Measurements from ENCODE around the gene GIT2.
"Not testable (repeated sequence)": the region's sequence is repeated elsewhere in the genome, so short reads cannot be mapped to it uniquely, and the experiment has no call there.

The GIT2 gene

DNA sequence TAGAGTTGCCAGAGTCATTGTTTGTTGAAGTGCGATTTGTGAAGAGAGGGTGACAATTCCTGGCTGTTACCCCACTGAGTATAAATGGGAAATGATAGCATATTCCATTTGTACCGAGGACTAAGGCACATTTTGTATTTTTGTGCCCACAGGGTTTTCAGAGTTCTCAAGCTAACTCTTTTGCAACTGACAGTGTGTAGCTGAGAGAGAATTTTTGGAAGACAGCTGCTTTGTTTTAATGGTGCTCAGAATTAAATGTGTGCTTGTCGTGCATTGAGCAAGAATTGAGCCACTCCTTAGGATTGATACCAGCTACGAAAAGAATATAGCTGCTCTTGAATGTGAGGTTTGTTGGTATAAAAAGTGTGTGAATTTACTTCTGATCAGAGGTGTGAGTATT lies 24.8 kb upstream of the GIT2 start:
- FAIRE-seq, result no peak

DNA sequence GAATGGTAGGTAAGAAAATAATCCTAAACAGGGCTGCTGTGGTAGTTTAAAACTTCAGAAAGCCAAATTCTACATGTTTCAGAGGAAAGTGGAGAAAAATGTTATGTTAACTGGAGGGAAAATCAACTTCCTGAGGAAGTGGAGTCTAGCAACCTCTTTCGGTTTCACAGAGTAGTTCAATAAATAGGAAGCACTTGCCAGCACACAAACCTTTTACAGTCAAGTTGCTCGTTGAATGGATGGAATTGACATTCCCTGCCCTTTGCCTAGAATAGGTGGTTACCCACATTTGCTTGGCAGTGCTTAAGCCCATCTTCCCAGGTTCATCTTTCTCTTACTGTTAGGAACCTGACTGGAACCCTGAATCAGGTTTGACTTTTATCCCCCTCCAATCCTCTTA lies 19.0 kb upstream of the GIT2 start:
- TF ChIP-seq TAF1 (IDR thresholded peaks at IDR 0.05; ENCODE audit: borderline replicate concordance, low read depth, low read length) (no peak), POLR2AphosphoS5 (IDR thresholded peaks at IDR 0.05; ENCODE audit: low read depth, low read length) (no peak), POLR2A (IDR thresholded peaks at IDR 0.05; ENCODE audit: low read depth, low read length) (no peak)
- DNase-seq (ENCODE audit: insufficient read length), result no peak
- no peak for FAIRE-seq

More for the DNA sequence above, 24.8 kb upstream of the GIT2 start:
- no peak for DNase-seq (ENCODE audit: insufficient read length)
- TF ChIP-seq TAF1 (IDR thresholded peaks at IDR 0.05; ENCODE audit: borderline replicate concordance, low read depth, low read length) (no peak), POLR2A (IDR thresholded peaks at IDR 0.05; ENCODE audit: low read depth, low read length) (no peak), POLR2AphosphoS5 (IDR thresholded peaks at IDR 0.05; ENCODE audit: low read depth, low read length) (no peak)

DNA sequence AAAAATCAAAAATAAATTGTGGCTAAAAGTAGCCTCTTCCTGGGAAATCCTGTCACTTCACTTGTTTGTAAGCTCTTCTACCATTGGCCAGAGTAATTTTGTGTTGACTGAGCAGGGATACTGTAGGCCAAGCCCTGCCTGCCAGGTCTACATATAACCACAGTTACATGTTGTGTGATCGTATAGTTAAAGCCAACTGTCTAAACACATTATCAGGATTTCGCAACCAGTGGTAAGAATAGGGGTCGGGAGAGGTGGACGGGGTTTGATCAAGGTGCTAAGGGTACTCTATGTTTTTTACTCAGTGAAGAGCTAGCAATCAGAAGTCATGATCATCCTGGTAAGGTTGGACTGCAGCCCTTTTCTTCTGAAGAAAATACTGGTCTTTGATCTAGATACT lies 16.5 kb upstream of the GIT2 start:
- no peak for TF ChIP-seq TAF1 (IDR thresholded peaks at IDR 0.05; ENCODE audit: borderline replicate concordance, low read depth, low read length)
- no peak for TF ChIP-seq POLR2A (IDR thresholded peaks at IDR 0.05; ENCODE audit: low read depth, low read length)
- no peak for TF ChIP-seq POLR2AphosphoS5 (IDR thresholded peaks at IDR 0.05; ENCODE audit: low read depth, low read length)
- FAIRE-seq, result no peak
- no peak for DNase-seq (ENCODE audit: insufficient read length)

GRCh38 chr12:110012137-110012536 lies 16.0 kb upstream of the GIT2 start:
- DNase-seq (ENCODE audit: insufficient read length), result no peak
- peak; percentile 86 for FAIRE-seq
- no peak for TF ChIP-seq POLR2A (IDR thresholded peaks at IDR 0.05; ENCODE audit: low read depth, low read length)
- no peak for TF ChIP-seq POLR2AphosphoS5 (IDR thresholded peaks at IDR 0.05; ENCODE audit: low read depth, low read length)
- TF ChIP-seq TAF1 (IDR thresholded peaks at IDR 0.05; ENCODE audit: borderline replicate concordance, low read depth, low read length), result no peak

DNA sequence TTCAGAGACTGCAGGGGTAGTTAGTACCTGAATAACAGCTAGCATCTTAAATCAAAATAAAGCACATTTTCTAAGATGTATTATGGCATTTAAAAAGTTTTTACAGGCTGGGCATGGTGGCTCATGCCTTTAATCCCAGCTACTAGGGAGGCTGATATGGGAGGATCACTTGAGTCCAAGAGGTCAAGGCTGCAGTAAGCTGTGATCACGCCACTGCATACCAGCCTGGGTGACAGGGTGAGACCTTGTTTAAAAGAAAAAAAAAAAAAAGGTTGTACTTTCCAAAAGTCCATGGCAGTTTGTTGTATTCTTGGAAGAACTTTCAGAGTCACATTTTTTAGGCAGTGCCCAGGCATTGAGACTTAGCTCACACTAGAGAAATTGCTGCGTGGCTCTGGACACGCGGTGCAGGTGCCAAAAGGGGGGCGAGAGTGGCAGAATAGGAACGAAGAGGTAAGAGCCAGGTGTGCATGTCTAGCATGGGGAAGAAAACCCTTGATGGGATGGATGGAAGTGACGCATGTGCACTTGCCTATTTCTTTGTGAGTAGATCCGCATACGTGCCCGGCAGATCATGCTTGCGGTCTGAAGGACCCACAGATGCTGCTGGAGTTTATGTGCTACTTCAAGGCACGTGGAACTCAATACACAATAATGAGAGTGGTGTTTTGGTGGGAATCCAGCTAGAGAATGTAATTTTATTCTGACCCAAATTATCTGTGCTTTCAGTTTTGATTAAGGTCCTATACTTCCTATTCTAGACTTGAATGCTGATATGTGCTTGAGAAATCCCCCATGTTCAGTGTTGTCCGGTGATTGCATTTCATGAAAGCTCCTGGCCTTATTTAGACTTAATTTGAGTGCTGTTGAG lies 14.9 kb upstream of the GIT2 start:
- 0 out of 2 replicates have a peak, but pooled peaks have one; percentile 31 for TF ChIP-seq POLR2AphosphoS5 (IDR thresholded peaks at IDR 0.05; ENCODE audit: low read depth, low read length)
- TF ChIP-seq POLR2A (IDR thresholded peaks at IDR 0.05; ENCODE audit: low read depth, low read length), result peak; percentile 54
- TF ChIP-seq TAF1 (IDR thresholded peaks at IDR 0.05; ENCODE audit: borderline replicate concordance, low read depth, low read length), result no peak
- DNase-seq (ENCODE audit: insufficient read length), result no peak
- FAIRE-seq, result peak; percentile 69

DNA sequence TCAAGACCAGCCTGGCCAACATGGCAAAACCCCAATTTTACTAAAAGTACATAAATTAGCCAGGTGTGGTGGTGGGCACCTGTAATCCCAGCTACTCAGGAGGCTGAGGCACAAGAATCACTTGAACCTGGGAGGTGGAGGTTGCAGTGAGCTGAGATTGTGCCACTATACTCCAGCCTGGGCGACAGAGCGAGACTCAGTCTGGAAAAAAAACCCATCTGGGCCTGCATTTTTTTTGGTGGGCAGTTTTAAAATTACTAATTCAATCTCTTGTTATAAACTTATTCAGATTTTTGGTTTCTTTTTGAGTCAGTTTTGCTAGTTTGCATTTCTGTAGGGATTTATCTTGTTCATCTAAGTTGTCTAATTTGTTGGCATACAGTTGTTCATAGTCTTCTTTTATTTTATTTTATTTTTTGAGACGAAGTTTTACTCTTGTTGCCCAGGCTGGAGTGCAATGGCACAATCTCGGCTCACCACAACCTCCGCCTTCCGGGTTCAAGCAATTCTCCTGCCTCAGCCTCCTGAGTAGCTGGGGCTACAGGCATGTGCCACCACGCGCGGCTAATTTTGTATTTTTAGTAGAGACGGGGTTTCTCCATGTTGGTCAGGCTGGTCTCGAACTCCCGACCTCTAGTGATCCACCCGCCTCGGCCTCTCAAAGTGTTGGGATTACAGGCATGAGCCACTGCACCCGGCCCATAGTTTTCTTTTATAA lies 12.7 kb upstream of the GIT2 start:
- not testable (repeated sequence) for DNase-seq (ENCODE audit: insufficient read length); FAIRE-seq

GRCh38 chr12:110007881-110008280 lies 11.7 kb upstream of the GIT2 start:
- FAIRE-seq, result no peak
- TF ChIP-seq POLR2A (IDR thresholded peaks at IDR 0.05; ENCODE audit: low read depth, low read length) (no peak), POLR2AphosphoS5 (IDR thresholded peaks at IDR 0.05; ENCODE audit: low read depth, low read length) (no peak), TAF1 (IDR thresholded peaks at IDR 0.05; ENCODE audit: borderline replicate concordance, low read depth, low read length) (no peak)
- DNase-seq (ENCODE audit: insufficient read length), result no peak

DNA sequence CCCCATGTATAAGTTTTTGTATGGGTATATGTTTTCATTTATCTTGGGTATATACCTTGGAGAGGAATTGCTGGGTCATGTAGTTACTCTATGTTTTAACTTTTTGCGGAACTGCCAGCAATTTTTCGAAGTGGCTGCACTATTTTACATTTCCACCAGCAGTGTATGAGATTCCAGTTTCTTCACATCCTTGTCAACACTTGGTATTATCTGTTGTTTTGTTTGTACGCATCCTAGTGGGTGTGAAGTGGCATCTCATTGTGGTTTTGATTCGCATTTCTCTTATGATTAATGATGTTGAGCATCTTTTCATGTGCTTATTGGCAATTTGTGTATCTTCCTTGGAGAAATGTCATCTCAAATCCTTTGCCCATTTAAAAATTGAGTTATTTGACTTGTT lies 9.9 kb upstream of the GIT2 start:
- FAIRE-seq (no peak), DNase-seq (ENCODE audit: insufficient read length) (no peak)
- TF ChIP-seq POLR2AphosphoS5 (IDR thresholded peaks at IDR 0.05; ENCODE audit: low read depth, low read length), result no peak
- TF ChIP-seq POLR2A (IDR thresholded peaks at IDR 0.05; ENCODE audit: low read depth, low read length), result no peak
- TF ChIP-seq TAF1 (IDR thresholded peaks at IDR 0.05; ENCODE audit: borderline replicate concordance, low read depth, low read length), result no peak

GRCh38 chr12:110005319-110005973 lies 9.3 kb upstream of the GIT2 start:
- TF ChIP-seq POLR2A (IDR thresholded peaks at IDR 0.05; ENCODE audit: low read depth, low read length) (no peak), POLR2AphosphoS5 (IDR thresholded peaks at IDR 0.05; ENCODE audit: low read depth, low read length) (no peak), TAF1 (IDR thresholded peaks at IDR 0.05; ENCODE audit: borderline replicate concordance, low read depth, low read length) (no peak)
- FAIRE-seq (no peak), DNase-seq (ENCODE audit: insufficient read length) (no peak)

DNA sequence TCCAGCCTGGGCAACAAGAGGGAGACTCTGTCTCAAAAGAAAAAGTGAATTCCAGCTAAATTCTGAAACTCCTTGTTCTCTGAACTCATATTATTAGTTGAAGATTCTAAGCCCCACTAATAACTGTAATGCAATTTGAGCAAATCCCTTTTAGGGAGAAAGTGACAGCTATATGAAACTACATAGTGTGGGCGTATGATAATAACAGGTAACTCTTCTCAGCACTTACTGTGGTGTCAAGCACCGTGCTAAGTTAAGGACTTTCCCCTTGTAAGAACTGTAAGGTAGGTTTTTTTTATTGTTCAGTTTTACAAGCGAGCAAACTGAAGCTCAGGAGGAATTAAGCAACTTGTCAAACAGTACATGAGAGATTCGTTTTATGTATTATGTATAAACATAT lies 8.4 kb upstream of the GIT2 start:
- DNase-seq (ENCODE audit: insufficient read length), result no peak
- peak; percentile 73 for FAIRE-seq
- no peak for TF ChIP-seq TAF1 (IDR thresholded peaks at IDR 0.05; ENCODE audit: borderline replicate concordance, low read depth, low read length)
- no peak for TF ChIP-seq POLR2AphosphoS5 (IDR thresholded peaks at IDR 0.05; ENCODE audit: low read depth, low read length)
- no peak for TF ChIP-seq POLR2A (IDR thresholded peaks at IDR 0.05; ENCODE audit: low read depth, low read length)

- no peak for DNase-seq (ENCODE audit: insufficient read length)
- no peak for FAIRE-seq
- TF ChIP-seq TAF1 (IDR thresholded peaks at IDR 0.05; ENCODE audit: borderline replicate concordance, low read depth, low read length), result no peak
- no peak for TF ChIP-seq POLR2A (IDR thresholded peaks at IDR 0.05; ENCODE audit: low read depth, low read length)
- no peak for TF ChIP-seq POLR2AphosphoS5 (IDR thresholded peaks at IDR 0.05; ENCODE audit: low read depth, low read length)
Observed at GRCh38 chr12:110002676-110003515, 6.7 kb upstream of the GIT2 start.
